HG02623 (cell line): ENCODE results near the gene PSMC5.
"Not testable (repeated sequence)": the region's sequence is repeated elsewhere in the genome, so short reads cannot be mapped to it uniquely, and the experiment has no call there.

Experiments
- ATAC-seq: cut with Tn5 transposase; IDR thresholded peaks from one replicate; pipeline ENCODE4 v1.9.1; 2021; ENCODE audit warnings: moderate library complexity; ENCODE audit not compliant: unreplicated experiment

PSMC5 gene

GRCh38 chr17:63838631-63839171, 11.5 kb downstream of the PSMC5 start:
- ATAC-seq, result no peak

- no peak for ATAC-seq
Observed at GRCh38 chr17:63840591-63841349, 13.5 kb downstream of the PSMC5 start.

GRCh38 chr17:63841350-63842172, 14.3 kb downstream of the PSMC5 start:
- ATAC-seq, result no peak

- peak; percentile 31 for ATAC-seq
Observed at GRCh38 chr17:63842173-63842539, 14.9 kb downstream of the PSMC5 start.

- ATAC-seq, result peak; percentile 74
Observed at GRCh38 chr17:63842540-63843386, 15.5 kb downstream of the PSMC5 start, which contains the start of gene SMARCD2. TSS of gene SMARCD2 (minus strand) at chr17:63842685. CDS start at chr17:63842674, 11 bp downstream.

GRCh38 chr17:63843387-63843888, 16.2 kb downstream of the PSMC5 start:
- not testable (repeated sequence) for ATAC-seq

- no peak for ATAC-seq
Observed at GRCh38 chr17:63843910-63844677, 16.9 kb downstream of the PSMC5 start.

- ATAC-seq, result no peak
Observed at GRCh38 chr17:63845509-63845908, 18.3 kb downstream of the PSMC5 start.

- no peak for ATAC-seq
Observed at GRCh38 chr17:63847525-63848249, 20.5 kb downstream of the PSMC5 start.

- peak; percentile 85 for ATAC-seq
Observed at GRCh38 chr17:63848834-63849689, 21.8 kb downstream of the PSMC5 start.

- no peak for ATAC-seq
Observed at GRCh38 chr17:63850401-63850800, 23.2 kb downstream of the PSMC5 start.

GRCh38 chr17:63853260-63853659, 26.0 kb downstream of the PSMC5 start:
- no peak for ATAC-seq

GRCh38 chr17:63854709-63855108, 27.5 kb downstream of the PSMC5 start:
- no peak for ATAC-seq

- no peak for ATAC-seq
Observed at GRCh38 chr17:63855185-63855584, 28.0 kb downstream of the PSMC5 start.

- ATAC-seq, result not testable (repeated sequence)
Observed at GRCh38 chr17:63856425-63856824, 29.2 kb downstream of the PSMC5 start.

GRCh38 chr17:63859257-63859656, 32.0 kb downstream of the PSMC5 start:
- no peak for ATAC-seq

- ATAC-seq, result not testable (repeated sequence)
Observed at GRCh38 chr17:63866625-63867024, 39.4 kb downstream of the PSMC5 start.
